ENCODE data around the gene RECK.

RECK gene

GRCh38 chr9:36141761-36142160 is 105.0 kb downstream of the RECK start:
- Histone ChIP-seq H3K27ac (ENCODE audit: low read depth, low read length) (no peak overlapping the region), H3K27me3 (ENCODE audit: control insufficient read depth in 1 of 2, insufficient read depth in 2 of 2, low read length in 2 of 2) (peaks cover 0 to 3% of the 10 kb centered on the region in 2 donors), H3K4me3 (ENCODE audit: low read depth in 1 of 2, low read length in 2 of 2) (no peak overlapping the region), H3K36me3 (ENCODE audit: control insufficient read depth in 1 of 2, insufficient read depth in 2 of 2, low read length in 2 of 2) (peaks cover 0 to 8% of the 10 kb centered on the region in 2 donors), H3K9ac (ENCODE audit: low read depth in 1 of 2, low read length in 2 of 2) (no peak overlapping the region), H3K4me1 (ENCODE audit: control insufficient read depth in 1 of 2, insufficient read depth in 2 of 2, low read length in 2 of 2) (peaks cover 70 to 71% of the 10 kb centered on the region in 2 donors), H3K9me3 (ENCODE audit: control insufficient read depth in 1 of 2, low read length in 2 of 2) (peaks cover 10 to 15% of the 10 kb centered on the region in 2 donors)

DNA sequence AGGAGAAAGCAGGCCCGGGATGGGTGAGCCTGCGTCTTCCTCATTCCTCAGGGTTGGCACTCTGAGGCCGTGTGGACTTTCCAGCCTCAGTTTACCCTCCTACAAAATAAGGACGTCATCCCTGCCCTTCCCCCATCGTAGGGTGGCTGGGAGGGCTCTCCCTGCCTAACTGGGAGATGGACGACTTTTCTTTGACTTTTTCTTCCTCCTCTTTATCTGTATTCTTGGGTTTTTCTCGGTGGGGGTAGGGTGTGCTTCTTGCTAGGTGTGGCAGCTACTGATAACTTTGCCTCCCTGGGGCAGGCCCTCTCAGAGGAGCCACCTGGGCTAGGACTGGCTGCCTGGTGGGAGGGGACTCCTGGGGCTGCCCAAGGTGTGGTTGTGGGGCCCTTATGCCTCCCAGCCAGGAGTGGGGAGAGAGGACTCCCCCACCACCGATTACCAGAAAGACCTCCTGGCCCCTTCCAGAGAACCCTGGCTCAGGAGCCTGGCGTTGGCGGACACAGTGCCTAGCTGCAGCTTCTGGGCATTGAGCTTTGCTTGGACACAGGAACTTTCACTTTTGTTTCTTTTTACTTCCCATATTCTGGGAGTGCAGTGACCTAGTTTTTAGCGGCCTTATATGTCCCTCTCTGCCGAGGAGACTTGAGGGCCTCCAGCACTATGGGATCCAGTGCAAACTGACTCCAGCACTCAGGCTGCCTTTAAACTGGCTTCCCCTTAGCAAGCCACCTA is 106.0 kb downstream of the RECK start:
- Histone ChIP-seq H3K4me1 (ENCODE audit: control insufficient read depth in 1 of 2, insufficient read depth in 2 of 2, low read length in 2 of 2) (peaks cover 65 to 66% of the 10 kb centered on the region in 2 donors), H3K27ac (ENCODE audit: low read depth, low read length) (peak overlapping the region; percentile 69), H3K4me3 (ENCODE audit: low read depth in 1 of 2, low read length in 2 of 2) (peak overlapping the region; percentile 46 to 53), H3K9me3 (ENCODE audit: control insufficient read depth in 1 of 2, low read length in 2 of 2) (peaks cover 10 to 15% of the 10 kb centered on the region in 2 donors), H3K9ac (ENCODE audit: low read depth in 1 of 2, low read length in 2 of 2) (peak overlapping the region; percentile 48 to 58), H3K36me3 (ENCODE audit: control insufficient read depth in 1 of 2, insufficient read depth in 2 of 2, low read length in 2 of 2) (peaks cover 0 to 8% of the 10 kb centered on the region in 2 donors), H3K27me3 (ENCODE audit: control insufficient read depth in 1 of 2, insufficient read depth in 2 of 2, low read length in 2 of 2) (peaks cover 0 to 2% of the 10 kb centered on the region in 2 donors)

GRCh38 chr9:36143245-36143641 is 106.5 kb downstream of the RECK start:
- peak overlapping the region; percentile 48 to 58 for H3K9ac ChIP-seq (ENCODE audit: low read depth in 1 of 2, low read length in 2 of 2)
- H3K27ac ChIP-seq (ENCODE audit: low read depth, low read length): no peak overlapping the region
- peaks cover 10 to 15% of the 10 kb centered on the region in 2 donors for H3K9me3 ChIP-seq (ENCODE audit: control insufficient read depth in 1 of 2, low read length in 2 of 2)
- H3K4me3 ChIP-seq (ENCODE audit: low read depth in 1 of 2, low read length in 2 of 2): peak overlapping the region; percentile 46 to 53
- H3K4me1 ChIP-seq (ENCODE audit: control insufficient read depth in 1 of 2, insufficient read depth in 2 of 2, low read length in 2 of 2): peaks cover 66 to 68% of the 10 kb centered on the region in 2 donors
- H3K36me3 ChIP-seq (ENCODE audit: control insufficient read depth in 1 of 2, insufficient read depth in 2 of 2, low read length in 2 of 2): peaks cover 0 to 8% of the 10 kb centered on the region in 2 donors
- H3K27me3 ChIP-seq (ENCODE audit: control insufficient read depth in 1 of 2, insufficient read depth in 2 of 2, low read length in 2 of 2): no peaks in the 10 kb centered on the region

DNA sequence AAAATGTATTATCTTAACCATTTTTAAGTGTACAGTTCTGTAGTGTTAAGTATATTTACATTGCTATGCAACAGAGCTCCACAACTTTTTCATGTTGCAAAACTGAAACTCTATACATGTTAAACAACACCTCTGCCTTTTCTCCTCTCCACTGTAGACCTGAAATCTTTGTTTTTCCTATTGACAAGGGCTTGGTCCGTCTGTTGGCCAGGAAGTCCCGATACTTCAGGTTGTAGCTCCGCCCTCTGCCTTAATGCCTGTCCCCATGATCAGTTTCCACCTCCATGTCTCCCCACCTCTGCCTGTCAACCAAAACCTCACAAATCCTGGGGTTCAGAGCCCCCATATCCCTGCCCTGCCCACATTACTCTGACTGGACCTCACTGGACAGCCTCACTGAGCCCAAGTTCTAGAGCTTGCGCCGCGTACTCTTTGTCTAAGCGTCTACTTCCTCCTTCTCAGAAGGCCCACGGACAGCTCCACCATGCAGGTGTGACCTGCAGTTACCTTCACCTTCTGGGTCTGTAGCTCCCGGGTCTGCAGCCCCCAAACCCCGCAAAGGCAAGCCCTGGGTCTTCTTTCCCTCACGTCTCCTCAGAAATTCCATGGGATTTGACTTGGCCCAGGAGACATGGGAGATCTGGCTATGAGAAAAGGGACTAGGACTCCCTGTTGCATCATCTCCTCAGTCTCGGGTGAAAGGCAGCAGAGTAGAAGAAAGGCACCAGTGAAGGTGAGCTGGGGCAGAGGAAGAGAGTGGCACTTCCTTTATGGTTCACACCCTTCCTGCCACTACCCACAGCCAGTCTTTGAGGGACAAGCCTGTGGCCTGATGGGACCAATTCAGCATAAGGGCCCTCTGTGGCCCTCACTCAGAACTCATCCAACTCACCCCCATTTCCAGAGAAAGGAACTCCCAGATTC is 107.9 kb downstream of the RECK start:
- Histone ChIP-seq H3K4me1 (ENCODE audit: control insufficient read depth in 1 of 2, insufficient read depth in 2 of 2, low read length in 2 of 2) (peaks cover 65 to 67% of the 10 kb centered on the region in 2 donors), H3K27ac (ENCODE audit: low read depth, low read length) (no peak overlapping the region), H3K9ac (ENCODE audit: low read depth in 1 of 2, low read length in 2 of 2) (peak overlapping the region in 1 of 2 donors; percentile 58), H3K27me3 (ENCODE audit: control insufficient read depth in 1 of 2, insufficient read depth in 2 of 2, low read length in 2 of 2) (no peaks in the 10 kb centered on the region), H3K4me3 (ENCODE audit: low read depth in 1 of 2, low read length in 2 of 2) (no peak overlapping the region), H3K36me3 (ENCODE audit: control insufficient read depth in 1 of 2, insufficient read depth in 2 of 2, low read length in 2 of 2) (peaks cover 0 to 8% of the 10 kb centered on the region in 2 donors), H3K9me3 (ENCODE audit: control insufficient read depth in 1 of 2, low read length in 2 of 2) (peaks cover 10 to 15% of the 10 kb centered on the region in 2 donors)

GRCh38 chr9:36145970-36146369 is 109.3 kb downstream of the RECK start:
- peaks cover 56 to 65% of the 10 kb centered on the region in 2 donors for H3K4me1 ChIP-seq (ENCODE audit: control insufficient read depth in 1 of 2, insufficient read depth in 2 of 2, low read length in 2 of 2)
- peaks cover 10 to 15% of the 10 kb centered on the region in 2 donors for H3K9me3 ChIP-seq (ENCODE audit: control insufficient read depth in 1 of 2, low read length in 2 of 2)
- no peak overlapping the region for H3K27ac ChIP-seq (ENCODE audit: low read depth, low read length)
- no peaks in the 10 kb centered on the region for H3K27me3 ChIP-seq (ENCODE audit: control insufficient read depth in 1 of 2, insufficient read depth in 2 of 2, low read length in 2 of 2)
- H3K4me3 ChIP-seq (ENCODE audit: low read depth in 1 of 2, low read length in 2 of 2): no peak overlapping the region
- peaks cover 0 to 8% of the 10 kb centered on the region in 2 donors for H3K36me3 ChIP-seq (ENCODE audit: control insufficient read depth in 1 of 2, insufficient read depth in 2 of 2, low read length in 2 of 2)
- H3K9ac ChIP-seq (ENCODE audit: low read depth in 1 of 2, low read length in 2 of 2): no peak overlapping the region

DNA sequence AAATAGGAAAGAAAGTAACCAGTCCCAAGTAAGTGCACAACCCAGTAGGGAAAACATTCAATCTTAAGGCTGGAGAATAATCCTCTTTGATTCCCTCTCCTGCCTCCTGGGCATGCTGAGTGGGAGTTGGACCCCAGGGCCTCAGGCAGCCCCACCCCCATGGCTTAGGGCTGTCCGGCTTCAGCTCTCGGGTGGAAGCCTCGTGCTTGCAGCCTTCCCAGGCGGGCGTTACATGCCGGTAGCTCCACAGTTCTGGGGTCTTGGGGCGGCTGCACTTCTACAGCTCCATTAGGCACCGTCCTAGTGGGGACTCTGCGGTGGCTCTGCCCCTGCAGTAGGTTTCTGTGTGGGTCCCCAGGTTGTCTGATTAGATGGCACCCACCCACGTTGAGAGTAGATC is 109.9 kb downstream of the RECK start:
- no peaks in the 10 kb centered on the region for H3K27me3 ChIP-seq (ENCODE audit: control insufficient read depth in 1 of 2, insufficient read depth in 2 of 2, low read length in 2 of 2)
- H3K4me3 ChIP-seq (ENCODE audit: low read depth in 1 of 2, low read length in 2 of 2): no peak overlapping the region
- H3K4me1 ChIP-seq (ENCODE audit: control insufficient read depth in 1 of 2, insufficient read depth in 2 of 2, low read length in 2 of 2): peaks cover 56 to 64% of the 10 kb centered on the region in 2 donors
- H3K27ac ChIP-seq (ENCODE audit: low read depth, low read length): no peak overlapping the region
- H3K36me3 ChIP-seq (ENCODE audit: control insufficient read depth in 1 of 2, insufficient read depth in 2 of 2, low read length in 2 of 2): peaks cover 0 to 8% of the 10 kb centered on the region in 2 donors
- no peak overlapping the region for H3K9ac ChIP-seq (ENCODE audit: low read depth in 1 of 2, low read length in 2 of 2)
- H3K9me3 ChIP-seq (ENCODE audit: control insufficient read depth in 1 of 2, low read length in 2 of 2): peaks cover 10 to 15% of the 10 kb centered on the region in 2 donors

- H3K9ac ChIP-seq (ENCODE audit: low read depth in 1 of 2, low read length in 2 of 2): no peak overlapping the region
- peaks cover 50 to 60% of the 10 kb centered on the region in 2 donors for H3K4me1 ChIP-seq (ENCODE audit: control insufficient read depth in 1 of 2, insufficient read depth in 2 of 2, low read length in 2 of 2)
Observed at GRCh38 chr9:36147441-36148175, 110.9 kb downstream of the RECK start.

DNA sequence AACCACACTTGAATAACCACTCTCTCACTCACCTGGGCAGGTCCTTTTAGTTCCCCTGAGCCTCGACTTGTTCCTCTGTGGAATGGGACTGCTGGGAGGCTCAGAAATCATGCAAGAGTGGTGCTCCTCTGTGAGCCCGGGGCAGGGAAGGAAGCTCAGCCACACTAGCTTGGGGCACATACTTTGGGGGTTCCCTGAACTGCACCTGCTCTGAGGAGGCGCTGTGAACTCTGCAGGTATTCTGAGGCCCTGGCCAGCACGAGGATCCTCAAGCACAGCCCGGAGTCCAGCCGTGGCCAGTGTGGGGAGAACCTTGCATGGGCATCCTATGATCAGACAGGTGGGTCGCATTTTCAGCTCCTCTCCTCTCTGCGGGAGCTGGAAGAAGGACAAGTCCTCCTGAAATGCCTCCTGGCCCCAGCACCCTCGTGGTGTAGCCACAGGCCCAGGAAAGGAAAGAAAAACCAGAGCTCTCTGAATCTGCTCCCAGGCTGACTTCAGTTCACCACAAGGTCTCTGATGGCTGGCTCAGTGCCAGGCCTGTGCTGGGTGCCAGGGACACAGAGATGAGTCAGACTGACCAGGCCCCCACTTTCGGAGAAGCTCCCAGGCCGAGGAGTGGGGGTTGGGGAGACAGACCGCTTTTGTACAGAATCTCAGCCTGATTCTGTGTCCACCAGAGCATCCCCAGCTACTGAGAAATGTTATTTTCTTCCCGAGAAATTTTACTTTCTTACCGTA is 111.8 kb downstream of the RECK start:
- Histone ChIP-seq H3K4me1 (ENCODE audit: control insufficient read depth in 1 of 2, insufficient read depth in 2 of 2, low read length in 2 of 2) (peaks cover 41 to 57% of the 10 kb centered on the region in 2 donors), H3K9me3 (ENCODE audit: control insufficient read depth in 1 of 2, low read length in 2 of 2) (peaks cover 10 to 15% of the 10 kb centered on the region in 2 donors), H3K27me3 (ENCODE audit: control insufficient read depth in 1 of 2, insufficient read depth in 2 of 2, low read length in 2 of 2) (no peaks in the 10 kb centered on the region), H3K4me3 (ENCODE audit: low read depth in 1 of 2, low read length in 2 of 2) (peak overlapping the region in 1 of 2 donors; percentile 8), H3K36me3 (ENCODE audit: control insufficient read depth in 1 of 2, insufficient read depth in 2 of 2, low read length in 2 of 2) (peaks cover 0 to 8% of the 10 kb centered on the region in 2 donors), H3K9ac (ENCODE audit: low read depth in 1 of 2, low read length in 2 of 2) (no peak overlapping the region), H3K27ac (ENCODE audit: low read depth, low read length) (peak overlapping the region; percentile 13)

More at GRCh38 chr9:36147441-36148175, 110.9 kb downstream of the RECK start:
- no peaks in the 10 kb centered on the region for H3K27me3 ChIP-seq (ENCODE audit: control insufficient read depth in 1 of 2, insufficient read depth in 2 of 2, low read length in 2 of 2)
- H3K36me3 ChIP-seq (ENCODE audit: control insufficient read depth in 1 of 2, insufficient read depth in 2 of 2, low read length in 2 of 2): peaks cover 0 to 8% of the 10 kb centered on the region in 2 donors
- no peak overlapping the region for H3K27ac ChIP-seq (ENCODE audit: low read depth, low read length)
- peaks cover 10 to 15% of the 10 kb centered on the region in 2 donors for H3K9me3 ChIP-seq (ENCODE audit: control insufficient read depth in 1 of 2, low read length in 2 of 2)
- H3K4me3 ChIP-seq (ENCODE audit: low read depth in 1 of 2, low read length in 2 of 2): no peak overlapping the region

- no peak overlapping the region for H3K27ac ChIP-seq (ENCODE audit: low read depth, low read length)
- H3K4me3 ChIP-seq (ENCODE audit: low read depth in 1 of 2, low read length in 2 of 2): no peak overlapping the region
- H3K4me1 ChIP-seq (ENCODE audit: control insufficient read depth in 1 of 2, insufficient read depth in 2 of 2, low read length in 2 of 2): peaks cover 34 to 51% of the 10 kb centered on the region in 2 donors
Observed at GRCh38 chr9:36149197-36149596, 112.5 kb downstream of the RECK start.

More at GRCh38 chr9:36149197-36149596, 112.5 kb downstream of the RECK start:
- peaks cover 0 to 8% of the 10 kb centered on the region in 2 donors for H3K36me3 ChIP-seq (ENCODE audit: control insufficient read depth in 1 of 2, insufficient read depth in 2 of 2, low read length in 2 of 2)
- no peak overlapping the region for H3K9ac ChIP-seq (ENCODE audit: low read depth in 1 of 2, low read length in 2 of 2)
- peaks cover 10 to 15% of the 10 kb centered on the region in 2 donors for H3K9me3 ChIP-seq (ENCODE audit: control insufficient read depth in 1 of 2, low read length in 2 of 2)
- no peaks in the 10 kb centered on the region for H3K27me3 ChIP-seq (ENCODE audit: control insufficient read depth in 1 of 2, insufficient read depth in 2 of 2, low read length in 2 of 2)

All from duodenal mucosa (tissue), 2 donors.